Parathyroid adenoma (tissue), 2 donors: Measurements from ENCODE around the gene AKAP1.

Experiments
- H2AFZ ChIP-seq: fragments of 300-600 bp; sonication (generic); one replicate; pipeline ENCODE4 v1.7.0; 2017; ENCODE audit warnings: antibody characterized with exemption, mild to moderate bottlenecking
- H3K27ac ChIP-seq: fragments of 300-600 bp; sonication (generic); one replicate; pipeline ENCODE4 v1.7.0; 2017
- H3K27me3 ChIP-seq: fragments of 300-600 bp; sonication (generic); one replicate; pipeline ENCODE4 v1.7.0; 2017; ENCODE audit warnings: low read length; ENCODE audit not compliant: control insufficient read depth, insufficient read depth
- H3K36me3 ChIP-seq: fragments of 300-600 bp; sonication (generic); one replicate; pipeline ENCODE4 v1.7.0; 2017; ENCODE audit warnings: low read length; ENCODE audit not compliant: control insufficient read depth, insufficient read depth
- H3K4me1 ChIP-seq: fragments of 300-600 bp; sonication (generic); one replicate; pipeline ENCODE4 v1.7.0; 2017; ENCODE audit warnings: control low read depth
- H3K4me2 ChIP-seq: fragments of 300-600 bp; sonication (generic); one replicate; pipeline ENCODE4 v1.7.0; 2017; ENCODE audit warnings: low read length
- H3K4me3 ChIP-seq: fragments of 300-600 bp; sonication (generic); one replicate; pipeline ENCODE4 v1.7.0; 2017; ENCODE audit warnings: low read depth, low read length
- H3K79me2 ChIP-seq: fragments of 300-600 bp; sonication (generic); one replicate; pipeline ENCODE4 v1.7.0; 2017; ENCODE audit warnings: control low read depth
- H3K9ac ChIP-seq: fragments of 300-600 bp; sonication (generic); one replicate; pipeline ENCODE4 v1.7.0; 2017; ENCODE audit warnings: mild to moderate bottlenecking
- H3K9me3 ChIP-seq: fragments of 300-600 bp; sonication (generic); one replicate; pipeline ENCODE4 v1.7.0; 2017; ENCODE audit warnings: low read length; ENCODE audit not compliant: control insufficient read depth
- TF ChIP-seq, protein P1 (sequence below): fragments of 300-600 bp; sonication (generic); IDR thresholded peaks from one replicate; pipeline ENCODE4 v1.7.0; 2017; ENCODE audit warnings: antibody characterized with exemption, mild to moderate bottlenecking
- donor health status: primary hyperparathyroidism.

Gene AKAP1

DNA sequence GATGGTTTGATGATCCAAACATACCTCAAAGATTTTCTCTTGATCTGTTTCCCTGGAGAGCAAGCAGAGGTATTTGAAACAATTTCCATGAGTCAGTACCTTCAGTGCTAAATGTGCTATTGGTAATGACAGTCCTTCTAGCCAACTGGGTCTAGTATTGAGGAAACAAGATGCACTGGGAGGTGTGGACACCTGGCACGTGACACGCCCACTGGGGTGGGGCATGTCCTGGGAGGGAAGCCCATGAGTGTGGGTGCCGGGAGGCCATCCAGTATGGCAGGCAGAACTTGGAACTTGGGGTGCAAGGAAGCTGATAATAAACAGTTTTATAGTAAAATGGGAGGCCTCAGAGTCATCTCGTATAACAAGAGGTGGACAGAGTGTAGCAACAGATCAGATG is 17.9 kb upstream of the AKAP1 start:
- no peak overlapping the region for H3K4me2 ChIP-seq
- H3K27me3 ChIP-seq, result no peaks in the 10 kb centered on the region
- no peak overlapping the region for H2AFZ ChIP-seq
- no peaks in the 10 kb centered on the region for H3K79me2 ChIP-seq
- no peaks in the 10 kb centered on the region for H3K9me3 ChIP-seq
- no peak overlapping the region for H3K9ac ChIP-seq
- H3K36me3 ChIP-seq, result no peaks in the 10 kb centered on the region
- peaks cover 4% of the 10 kb centered on the region for H3K4me1 ChIP-seq
- no peak overlapping the region for H3K27ac ChIP-seq
- H3K4me3 ChIP-seq, result no peak overlapping the region
- TF ChIP-seq, protein P1, sequence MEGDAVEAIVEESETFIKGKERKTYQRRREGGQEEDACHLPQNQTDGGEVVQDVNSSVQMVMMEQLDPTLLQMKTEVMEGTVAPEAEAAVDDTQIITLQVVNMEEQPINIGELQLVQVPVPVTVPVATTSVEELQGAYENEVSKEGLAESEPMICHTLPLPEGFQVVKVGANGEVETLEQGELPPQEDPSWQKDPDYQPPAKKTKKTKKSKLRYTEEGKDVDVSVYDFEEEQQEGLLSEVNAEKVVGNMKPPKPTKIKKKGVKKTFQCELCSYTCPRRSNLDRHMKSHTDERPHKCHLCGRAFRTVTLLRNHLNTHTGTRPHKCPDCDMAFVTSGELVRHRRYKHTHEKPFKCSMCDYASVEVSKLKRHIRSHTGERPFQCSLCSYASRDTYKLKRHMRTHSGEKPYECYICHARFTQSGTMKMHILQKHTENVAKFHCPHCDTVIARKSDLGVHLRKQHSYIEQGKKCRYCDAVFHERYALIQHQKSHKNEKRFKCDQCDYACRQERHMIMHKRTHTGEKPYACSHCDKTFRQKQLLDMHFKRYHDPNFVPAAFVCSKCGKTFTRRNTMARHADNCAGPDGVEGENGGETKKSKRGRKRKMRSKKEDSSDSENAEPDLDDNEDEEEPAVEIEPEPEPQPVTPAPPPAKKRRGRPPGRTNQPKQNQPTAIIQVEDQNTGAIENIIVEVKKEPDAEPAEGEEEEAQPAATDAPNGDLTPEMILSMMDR, result no peak

DNA sequence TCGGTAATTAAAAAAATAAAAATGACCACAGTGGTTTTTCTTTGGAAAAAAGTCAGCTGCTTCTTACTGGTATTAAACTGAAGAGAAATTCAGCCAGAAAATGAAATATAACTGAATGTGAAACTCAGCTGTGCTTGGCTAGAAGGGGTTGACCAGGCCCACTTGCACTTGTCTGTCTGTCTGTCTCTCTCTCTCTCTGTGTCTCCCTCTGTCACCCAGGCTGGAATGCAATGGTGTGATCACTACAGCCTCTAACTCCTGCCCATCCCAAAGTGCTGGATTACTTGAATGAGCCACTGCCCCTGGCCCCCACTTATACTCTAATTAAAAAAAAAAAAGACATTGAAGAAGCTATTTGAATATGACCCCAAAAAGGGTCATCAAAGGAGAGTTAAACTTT is 17.3 kb upstream of the AKAP1 start:
- no peak overlapping the region for H3K4me3 ChIP-seq

DNA sequence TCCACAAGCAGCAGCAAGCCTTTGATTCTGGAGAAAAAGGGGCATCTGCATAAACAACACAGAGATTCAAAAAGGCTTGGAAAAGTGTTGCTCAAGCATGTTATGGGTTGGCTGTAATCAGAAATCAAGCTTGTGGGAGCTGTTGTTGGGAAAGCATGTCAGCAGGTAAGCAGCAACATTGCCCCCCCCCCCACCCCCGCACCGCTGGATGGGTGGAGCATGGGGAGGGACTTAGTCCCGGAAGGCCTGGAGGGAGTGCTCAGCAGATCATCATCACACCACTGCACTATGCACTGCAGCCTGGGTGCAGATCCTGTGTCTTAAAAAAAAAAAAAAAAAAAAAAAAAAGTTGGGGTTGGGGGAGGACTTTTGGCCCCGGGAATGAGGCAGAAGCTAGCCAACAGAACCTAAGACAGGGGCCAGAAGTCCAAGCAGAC is 16.8 kb upstream of the AKAP1 start:
- Histone ChIP-seq H3K36me3 (no peaks in the 10 kb centered on the region), H3K27me3 (no peaks in the 10 kb centered on the region), H3K27ac (peak overlapping the region; percentile 32), H2AFZ (peak overlapping the region; percentile 69), H3K4me2 (no peak overlapping the region), H3K9ac (no peak overlapping the region), H3K79me2 (no peaks in the 10 kb centered on the region), H3K9me3 (no peaks in the 10 kb centered on the region), H3K4me3 (no peak overlapping the region), H3K4me1 (peaks cover 4% of the 10 kb centered on the region)
- TF ChIP-seq, protein P1, result no peak

More for the DNA sequence above, 17.3 kb upstream of the AKAP1 start:
- H3K36me3 ChIP-seq, result no peaks in the 10 kb centered on the region
- H3K4me2 ChIP-seq, result no peak overlapping the region
- no peaks in the 10 kb centered on the region for H3K9me3 ChIP-seq
- peak overlapping the region; percentile 69 for H2AFZ ChIP-seq
- no peak overlapping the region for H3K9ac ChIP-seq
- H3K27me3 ChIP-seq, result no peaks in the 10 kb centered on the region
- TF ChIP-seq, protein P1, result no peak
- no peaks in the 10 kb centered on the region for H3K79me2 ChIP-seq
- peaks cover 4% of the 10 kb centered on the region for H3K4me1 ChIP-seq
- H3K27ac ChIP-seq, result peak overlapping the region; percentile 32

DNA sequence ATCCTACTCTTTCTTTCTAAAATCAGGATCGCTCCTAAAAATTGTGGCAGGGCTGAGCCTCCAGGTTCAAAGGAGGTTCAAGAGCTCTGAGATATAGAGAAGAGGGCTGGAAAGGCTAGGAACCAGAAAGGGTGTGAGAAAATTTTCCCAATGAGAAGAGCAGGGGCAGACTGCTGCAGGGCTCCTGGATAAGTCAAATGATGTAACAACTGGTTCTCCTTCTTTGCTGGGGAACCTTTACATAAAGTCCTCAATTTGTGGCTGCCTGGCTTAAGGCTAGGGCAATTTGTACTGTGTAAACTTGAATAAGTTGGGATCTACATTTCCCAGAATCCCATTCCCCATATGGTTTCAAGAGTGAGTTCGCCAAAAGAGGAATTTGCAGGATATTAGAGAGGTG is 16.3 kb upstream of the AKAP1 start:
- Histone ChIP-seq H3K4me2 (no peak overlapping the region), H3K79me2 (no peaks in the 10 kb centered on the region), H3K27ac (no peak overlapping the region), H3K4me1 (peaks cover 4% of the 10 kb centered on the region), H3K9ac (no peak overlapping the region), H2AFZ (no peak overlapping the region), H3K9me3 (no peaks in the 10 kb centered on the region), H3K27me3 (no peaks in the 10 kb centered on the region), H3K36me3 (no peaks in the 10 kb centered on the region), H3K4me3 (no peak overlapping the region)
- TF ChIP-seq, protein P1, result no peak
